B cell (primary cell): ENCODE data around the gene CLSTN2. TPM values are rescaled to one million over a fixed set of nuclear protein-coding genes. Genes with fewer than 3 reads are reported as not detected.

Experiments
- ATAC-seq: fragments of 200-7000 bp; cut with Tn5 transposase; one replicate; pipeline ENCODE4 v1.10.0; 2021; ENCODE audit warnings: low read depth, mild to moderate bottlenecking, moderate number of reproducible peaks, moderate library complexity
- CTCF ChIA-PET: fragments of 350-600 bp; sonication (Branson Sonifier 250); formaldehyde crosslinking; loops from one replicate; lab custom pipeline; 2021; ENCODE audit warnings: antibody characterized with exemption, inconsistent platforms; lab: Charles Lee
- POLR2A ChIA-PET: fragments of 350-600 bp; sonication (Branson Sonifier 250); formaldehyde crosslinking; loops from one replicate; lab custom pipeline; 2021; ENCODE audit warnings: antibody characterized with exemption; lab: Charles Lee
- DNase-seq: peaks from one replicate; pipeline ENCODE4 v3.0.0; 2013
- H2AFZ ChIP-seq: 2 replicates; pipeline ENCODE4 v1.6.1; 2012; ENCODE audit warnings: mild to moderate bottlenecking, low read depth, low read length; ENCODE audit not compliant: insufficient read depth, poor library complexity, severe bottlenecking
- H3K27ac ChIP-seq, 2 donors: 1 replicate in 1 of 2; 2 replicates in 1 of 2; pipeline ENCODE4 v1.5.1; 2012 to 2013; ENCODE audit warnings: low read length in 2 of 2, mild to moderate bottlenecking in 2 of 2, moderate library complexity in 1 of 2
- H3K27me3 ChIP-seq, 4 experiments: fragments of 200-600 bp in 1 of 4; sonication (generic) in 1 of 4; replicated peaks in 1 of 4; 1 replicate in 2 of 4; 2 replicates in 2 of 4; pipeline versions ENCODE4 v1.6.1 to v1.7.0; 2013 to 2016; ENCODE audit warnings: low read length in 3 of 4, mild to moderate bottlenecking in 2 of 4, mixed read lengths in 1 of 4, moderate library complexity in 1 of 4; ENCODE audit not compliant: insufficient read depth in 4 of 4, control insufficient read depth in 3 of 4; ENCODE audit errors: control extremely low read depth in 1 of 4
- H3K36me3 ChIP-seq, 2 experiments: replicated peaks in 1 of 2; 1 replicate in 1 of 2; 2 replicates in 1 of 2; pipeline versions ENCODE4 v1.6.1 to v1.7.1; 2013; ENCODE audit warnings: low read length in 1 of 2; ENCODE audit not compliant: insufficient read depth in 2 of 2, control insufficient read depth in 1 of 2; ENCODE audit errors: control extremely low read depth in 1 of 2, extremely low read depth in 1 of 2
- H3K4me1 ChIP-seq, 2 donors: fragments of 200-600 bp in 1 of 2; sonication (generic) in 1 of 2; 1 replicate in 1 of 2; 2 replicates in 1 of 2; pipeline versions ENCODE4 v1.5.1 to v1.6.1; 2013 to 2017; ENCODE audit warnings: low read length in 2 of 2; ENCODE audit not compliant: control insufficient read depth in 2 of 2, insufficient read depth in 2 of 2
- H3K4me2 ChIP-seq: replicated peaks from 2 replicates; pipeline ENCODE3; 2012; ENCODE audit warnings: mild to moderate bottlenecking, low read depth, low read length; ENCODE audit not compliant: poor library complexity, severe bottlenecking
- H3K4me3 ChIP-seq, 5 experiments: fragments of 200-600 bp in 1 of 5; sonication (generic) in 1 of 5; 1 replicate in 3 of 5; 2 replicates in 2 of 5; pipeline versions ENCODE4 v1.5.1 to v1.7.0; 2011 to 2016; ENCODE audit warnings: low read length in 4 of 5, mild to moderate bottlenecking in 4 of 5, low read depth in 2 of 5, control low read depth in 1 of 5, moderate library complexity in 1 of 5; ENCODE audit not compliant: insufficient read depth in 1 of 5; ENCODE audit errors: control extremely low read depth in 1 of 5, extremely low read depth in 1 of 5
- H3K79me2 ChIP-seq: fragments of 200-600 bp; sonication (generic); one replicate; pipeline ENCODE4 v1.6.0; 2016; ENCODE audit warnings: low read length; ENCODE audit not compliant: control insufficient read depth, insufficient read depth
- H3K9ac ChIP-seq: fragments of 200-600 bp; sonication (generic); 2 replicates; pipeline ENCODE4 v1.6.1; 2017; ENCODE audit warnings: mild to moderate bottlenecking, low read length, moderate library complexity
- H3K9me3 ChIP-seq, 3 donors: one replicate each; pipeline versions ENCODE4 v1.6.1 to v1.7.1; 2013; ENCODE audit warnings: low read length in 2 of 3; ENCODE audit not compliant: control insufficient read depth in 2 of 3, insufficient read depth in 1 of 3; ENCODE audit errors: control extremely low read depth in 1 of 3
- H4K20me1 ChIP-seq: 2 replicates; pipeline ENCODE4 v1.6.0; 2012; ENCODE audit warnings: mild to moderate bottlenecking, low read length; ENCODE audit not compliant: insufficient read depth, control insufficient read depth, poor library complexity, severe bottlenecking
- H3K27ac Mint-ChIP-seq: one replicate; pipeline ENCODE4 v1.8.0; 2021; ENCODE audit warnings: mixed read lengths
- H3K27me3 Mint-ChIP-seq: one replicate; pipeline ENCODE4 v1.8.0; 2021; ENCODE audit warnings: mixed read lengths
- H3K4me1 Mint-ChIP-seq: one replicate; pipeline ENCODE4 v1.8.0; 2021; ENCODE audit warnings: mixed read lengths
- H3K4me3 Mint-ChIP-seq: one replicate; pipeline ENCODE4 v1.8.0; 2021; ENCODE audit warnings: mixed read lengths
- H3K9me3 Mint-ChIP-seq: one replicate; pipeline ENCODE4 v1.8.0; 2022; ENCODE audit warnings: mixed read lengths; ENCODE audit not compliant: insufficient read depth
- CTCF ChIP-seq: fragments of 200-600 bp; IDR thresholded peaks from one replicate; pipeline ENCODE4 v1.8.0; 2022; ENCODE audit warnings: antibody characterized with exemption, mild to moderate bottlenecking
- EZH2 ChIP-seq: IDR thresholded peaks from 2 replicates; pipeline ENCODE4 v1.6.1; 2012; ENCODE audit warnings: borderline replicate concordance, low read depth, mild to moderate bottlenecking, moderate library complexity, low read length; ENCODE audit not compliant: insufficient read depth, poor library complexity, severe bottlenecking
- WGBS: methylation state at CpG from one replicate; pipeline ENCODE4 v1.1.5; 2013; ENCODE audit warnings: missing lambda C conversion rate; ENCODE audit not compliant: insufficient coverage; 5-methylcytosine and 5-hydroxymethylcytosine counted together
- intact Hi-C: fragments of 100-400 bp; cut with micrococcal nuclease; formaldehyde crosslinking; loops from one replicate; pipeline ENCODE4 v1.10.0; 2022
- polyA plus RNA-seq: library from polyadenylated mRNA; depleted of rRNA; stranded (reverse); fragments of >200 nt; gene quantifications from 2 replicates; pipeline ENCODE4 v1.2.3, GENCODE V29; 2012
- total RNA-seq, 2 donors: library from RNA; stranded (reverse); fragments of 120-200 nt in 1 of 2; gene quantifications; 1 replicate in 1 of 2; 2 replicates in 1 of 2; pipeline versions ENCODE4 v1.2.3 to v1.2.4, GENCODE V29; 2013 to 2022

The CLSTN2 gene
- total and polyA plus RNA-seq, 2 donors (not counting 1 experiment from before 2014, with no cell fraction given), result not detected

GRCh38 chr3:140347151-140347550 lies 412.2 kb downstream of the CLSTN2 start:
- CTCF ChIA-PET, result no interaction called here
- H3K9me3 ChIP-seq, result peaks cover 0 to 9% (median 6%) of the 10 kb centered on the region in 3 donors
- POLR2A ChIA-PET, result no interaction called here
- no peak for TF ChIP-seq EZH2
- no peak for TF ChIP-seq CTCF
- H3K9ac ChIP-seq, result no peak overlapping the region
- H3K4me3 ChIP-seq, result no peak overlapping the region
- H4K20me1 ChIP-seq, result no peaks in the 10 kb centered on the region
- no peak for DNase-seq
- ATAC-seq, result no peak
- no peaks in the 10 kb centered on the region for H3K36me3 ChIP-seq
- no peaks in the 10 kb centered on the region for H3K79me2 ChIP-seq
- no peak overlapping the region for H2AFZ ChIP-seq
- Mint-ChIP-seq H3K4me1 (no peaks in the 10 kb centered on the region), H3K27me3 (peaks cover 4% of the 10 kb centered on the region), H3K27ac (no peak overlapping the region), H3K4me3 (no peak overlapping the region), H3K9me3 (peaks cover 4% of the 10 kb centered on the region)
- H3K4me1 ChIP-seq, result no peaks in the 10 kb centered on the region
- intact Hi-C loops, result no loop called here
- no peaks in the 10 kb centered on the region for H3K27me3 ChIP-seq
- H3K4me2 ChIP-seq, result no peak overlapping the region
- H3K27ac ChIP-seq, result no peak overlapping the region

DNA sequence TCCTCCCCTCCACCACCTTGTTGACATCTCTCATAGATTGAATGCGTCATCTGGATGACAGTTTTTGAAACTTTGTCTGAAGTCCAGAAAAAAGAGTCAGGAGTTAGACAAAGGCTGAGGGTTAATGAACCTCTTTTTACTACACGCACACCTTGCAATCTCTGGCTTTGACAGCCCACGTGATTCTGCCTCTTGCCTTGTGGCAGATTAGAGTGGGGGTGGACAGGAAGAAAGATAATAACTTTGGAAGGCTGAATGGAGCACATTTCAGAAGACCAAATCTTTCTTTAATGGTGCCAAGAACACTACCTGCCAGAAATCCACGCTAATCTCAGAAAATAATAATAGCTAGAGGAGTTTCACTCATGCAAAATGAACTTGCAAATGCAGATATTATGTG lies 415.0 kb downstream of the CLSTN2 start:
- ChIA-PET POLR2A (no interaction called here), CTCF (no interaction called here)
- no peaks in the 10 kb centered on the region for H3K4me1 Mint-ChIP-seq
- no CpG with 5 or more reads among the region's 4 CpGs for WGBS
- no peak for TF ChIP-seq EZH2
- no peak for TF ChIP-seq CTCF
- peaks cover 10% of the 10 kb centered on the region for H3K27me3 Mint-ChIP-seq
- H3K27ac Mint-ChIP-seq, result no peak overlapping the region
- H3K4me3 ChIP-seq, result no peak overlapping the region
- H3K4me1 ChIP-seq, result no peaks in the 10 kb centered on the region
- H2AFZ ChIP-seq, result no peak overlapping the region
- H3K79me2 ChIP-seq, result no peaks in the 10 kb centered on the region
- H3K4me3 Mint-ChIP-seq, result no peak overlapping the region
- ATAC-seq (no peak), DNase-seq (no peak)
- H3K4me2 ChIP-seq, result no peak overlapping the region
- no peak overlapping the region for H3K9ac ChIP-seq
- H3K36me3 ChIP-seq, result no peaks in the 10 kb centered on the region
- H4K20me1 ChIP-seq, result no peaks in the 10 kb centered on the region
- intact Hi-C loops, result no loop called here
- H3K9me3 ChIP-seq, result peaks cover 0 to 9% (median 6%) of the 10 kb centered on the region in 3 donors
- H3K27ac ChIP-seq, result no peak overlapping the region
- no peaks in the 10 kb centered on the region for H3K27me3 ChIP-seq
- H3K9me3 Mint-ChIP-seq, result peaks cover 4% of the 10 kb centered on the region
